ENCODE measurements around the gene CDKAL1.
"Not testable (repeated sequence)": the region's sequence is repeated elsewhere in the genome, so short reads cannot be mapped to it uniquely, and the experiment has no call there.

DNA sequence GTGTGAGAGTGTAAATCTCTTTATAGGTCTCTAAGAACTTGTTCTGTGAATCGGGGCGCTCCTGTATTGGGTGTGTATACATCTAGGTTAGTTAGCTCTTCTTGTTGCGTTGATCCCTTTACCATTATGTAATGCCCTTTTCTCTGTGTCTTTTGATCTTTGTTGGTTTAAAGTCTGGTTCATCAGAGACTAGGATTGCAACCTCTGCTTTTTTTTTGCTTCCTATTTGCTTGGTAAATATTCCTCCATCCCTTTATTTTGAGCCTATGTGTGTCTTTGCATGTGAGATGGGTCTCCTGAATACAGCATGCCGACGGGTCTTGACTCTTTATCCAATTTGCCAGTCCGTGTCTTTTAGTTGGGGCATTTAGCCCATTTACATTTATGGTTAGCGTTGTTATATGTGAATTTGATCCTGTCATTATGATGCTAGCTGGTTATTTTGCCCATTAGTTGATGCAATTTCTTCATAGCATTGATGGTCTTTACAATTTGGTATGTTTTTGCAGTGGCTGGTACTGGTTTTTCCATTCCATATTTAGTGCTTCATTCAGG is 60.1 kb downstream of the CDKAL1 start:
- TF ChIP-seq, protein P1, sequence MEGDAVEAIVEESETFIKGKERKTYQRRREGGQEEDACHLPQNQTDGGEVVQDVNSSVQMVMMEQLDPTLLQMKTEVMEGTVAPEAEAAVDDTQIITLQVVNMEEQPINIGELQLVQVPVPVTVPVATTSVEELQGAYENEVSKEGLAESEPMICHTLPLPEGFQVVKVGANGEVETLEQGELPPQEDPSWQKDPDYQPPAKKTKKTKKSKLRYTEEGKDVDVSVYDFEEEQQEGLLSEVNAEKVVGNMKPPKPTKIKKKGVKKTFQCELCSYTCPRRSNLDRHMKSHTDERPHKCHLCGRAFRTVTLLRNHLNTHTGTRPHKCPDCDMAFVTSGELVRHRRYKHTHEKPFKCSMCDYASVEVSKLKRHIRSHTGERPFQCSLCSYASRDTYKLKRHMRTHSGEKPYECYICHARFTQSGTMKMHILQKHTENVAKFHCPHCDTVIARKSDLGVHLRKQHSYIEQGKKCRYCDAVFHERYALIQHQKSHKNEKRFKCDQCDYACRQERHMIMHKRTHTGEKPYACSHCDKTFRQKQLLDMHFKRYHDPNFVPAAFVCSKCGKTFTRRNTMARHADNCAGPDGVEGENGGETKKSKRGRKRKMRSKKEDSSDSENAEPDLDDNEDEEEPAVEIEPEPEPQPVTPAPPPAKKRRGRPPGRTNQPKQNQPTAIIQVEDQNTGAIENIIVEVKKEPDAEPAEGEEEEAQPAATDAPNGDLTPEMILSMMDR (IDR thresholded peaks at IDR 0.05), result not testable (repeated sequence)
- TF ChIP-seq POLR2A (IDR thresholded peaks at IDR 0.05), result not testable (repeated sequence)

Measured in tibial nerve (tissue), 3 donors.